ENCODE results near the gene USP24. TPM values are rescaled to one million over a fixed set of nuclear protein-coding genes. Genes with fewer than 3 reads are reported as not detected.

Gene USP24
- 30.0 and 32.6 TPM in 2 replicates for total RNA-seq
- polyA plus RNA-seq: 7.4 and 8.2 TPM in 2 replicates
- 6.4 and 6.6 TPM in 2 replicates for polyA plus RNA-seq (2011; cell fraction: cytosol; rRNA removed)
- 31.8 and 33.6 TPM in 2 replicates for polyA plus RNA-seq (2011; cell fraction: nucleus; rRNA removed)
- polyA plus RNA-seq (2012): 13.1 and 17.5 TPM in 2 replicates
- 32.7 and 45.0 TPM in 2 replicates for polyA minus RNA-seq
- 18.1 TPM for polyA minus RNA-seq (2011; cell fraction: cytosol; rRNA and poly(A)+ RNA removed)
- polyA minus RNA-seq (2011; cell fraction: nucleus; rRNA and poly(A)+ RNA removed): 66.6 and 101 TPM in 2 replicates
- Bru-seq, nascent RNA: percentile 87 among the genes with signal in this experiment
- percentile 77 among the genes with signal in this experiment for BruChase-seq, experiment 1, labeled RNA remaining after a 6-hour chase
- percentile 82 among the genes with signal in this experiment for BruChase-seq, experiment 2, labeled RNA remaining after a 2-hour chase
- long read RNA-seq, full-length matches to known transcripts: 1 of 11 reads
- long read RNA-seq, partial matches to known transcripts: 8 of 11 reads
- long read RNA-seq, other reads (novel, unspliced or antisense): 2 of 11 reads

DNA sequence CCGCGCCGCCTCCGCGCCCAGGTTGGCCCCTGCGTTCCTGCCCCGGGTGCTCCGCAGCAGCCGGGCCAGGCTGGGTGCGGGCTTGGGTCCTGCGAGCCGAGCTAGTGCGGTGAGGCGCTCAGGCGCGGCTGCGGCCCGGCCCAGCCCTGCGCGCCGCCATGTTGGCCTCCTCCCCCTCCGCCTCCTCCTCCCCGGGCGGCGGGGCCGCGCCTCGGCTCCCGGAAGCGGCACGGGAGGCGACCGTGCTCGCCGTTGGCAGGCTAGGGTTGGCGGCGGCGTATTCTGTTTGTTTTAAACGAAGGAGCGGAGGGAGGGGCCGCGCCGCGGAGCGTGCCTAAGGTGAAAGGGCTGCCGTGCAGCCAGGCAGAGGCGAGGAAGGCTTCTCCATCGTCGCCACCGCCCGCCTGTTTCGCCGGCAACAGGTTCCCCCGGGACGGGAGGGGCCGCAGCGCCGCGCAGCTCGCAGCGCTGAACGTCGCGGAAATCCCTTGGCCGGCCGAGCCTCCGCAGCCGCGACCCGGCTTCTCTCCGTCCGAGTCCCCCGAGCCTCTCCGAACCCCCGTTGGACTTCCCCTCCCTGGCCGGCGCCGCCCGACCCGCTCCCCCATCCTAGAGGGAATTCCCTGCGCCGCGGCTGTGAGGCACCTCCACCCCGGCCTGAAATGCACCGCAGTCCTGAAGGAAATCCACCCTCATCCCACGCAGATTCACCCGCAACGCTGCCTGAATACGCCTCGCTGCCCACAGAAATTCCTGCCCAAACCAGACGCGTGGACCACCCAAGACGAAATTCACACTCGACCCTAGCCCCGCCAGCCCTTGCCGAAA lies at the start of gene USP24:
Gene USP24 (minus strand): TSS at position 171 of the 828 bp plus-strand sequence. CDS start 251 bp downstream, outside the sequence.
- TF ChIP-seq, protein P1, sequence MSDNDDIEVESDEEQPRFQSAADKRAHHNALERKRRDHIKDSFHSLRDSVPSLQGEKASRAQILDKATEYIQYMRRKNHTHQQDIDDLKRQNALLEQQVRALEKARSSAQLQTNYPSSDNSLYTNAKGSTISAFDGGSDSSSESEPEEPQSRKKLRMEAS (IDR thresholded peaks at IDR 0.05; ENCODE audit: insufficient read depth, insufficient read length): no peak
- TF ChIP-seq EZH2 (IDR thresholded peaks at IDR 0.05; ENCODE audit: borderline replicate concordance, low read depth, low read length, severe bottlenecking) (no peak), FOS (IDR thresholded peaks at IDR 0.05; ENCODE audit: borderline replicate concordance, insufficient read depth, low read length) (no peak), POLR2AphosphoS5 (IDR thresholded peaks at IDR 0.05; ENCODE audit: insufficient read depth, low read depth, low read length) (peak; percentile 76), MYC (IDR thresholded peaks at IDR 0.05; ENCODE audit: low read depth, low read length) (no peak), JUN (IDR thresholded peaks at IDR 0.05; ENCODE audit: borderline replicate concordance, insufficient read depth, insufficient read length, low read depth) (no peak), GATA2 (IDR thresholded peaks at IDR 0.05; ENCODE audit: insufficient read depth, insufficient read length, low read depth, low read length) (no peak), POLR2A (IDR thresholded peaks at IDR 0.05; ENCODE audit: low read depth, low read length) (peak; percentile 72)
- TF ChIP-seq, protein P2, sequence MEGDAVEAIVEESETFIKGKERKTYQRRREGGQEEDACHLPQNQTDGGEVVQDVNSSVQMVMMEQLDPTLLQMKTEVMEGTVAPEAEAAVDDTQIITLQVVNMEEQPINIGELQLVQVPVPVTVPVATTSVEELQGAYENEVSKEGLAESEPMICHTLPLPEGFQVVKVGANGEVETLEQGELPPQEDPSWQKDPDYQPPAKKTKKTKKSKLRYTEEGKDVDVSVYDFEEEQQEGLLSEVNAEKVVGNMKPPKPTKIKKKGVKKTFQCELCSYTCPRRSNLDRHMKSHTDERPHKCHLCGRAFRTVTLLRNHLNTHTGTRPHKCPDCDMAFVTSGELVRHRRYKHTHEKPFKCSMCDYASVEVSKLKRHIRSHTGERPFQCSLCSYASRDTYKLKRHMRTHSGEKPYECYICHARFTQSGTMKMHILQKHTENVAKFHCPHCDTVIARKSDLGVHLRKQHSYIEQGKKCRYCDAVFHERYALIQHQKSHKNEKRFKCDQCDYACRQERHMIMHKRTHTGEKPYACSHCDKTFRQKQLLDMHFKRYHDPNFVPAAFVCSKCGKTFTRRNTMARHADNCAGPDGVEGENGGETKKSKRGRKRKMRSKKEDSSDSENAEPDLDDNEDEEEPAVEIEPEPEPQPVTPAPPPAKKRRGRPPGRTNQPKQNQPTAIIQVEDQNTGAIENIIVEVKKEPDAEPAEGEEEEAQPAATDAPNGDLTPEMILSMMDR (IDR thresholded peaks at IDR 0.05; ENCODE audit: extremely low read depth in 1 of 2, insufficient read depth in 1 of 2, low read depth in 1 of 2, low read length in 2 of 2): no peak
- Histone ChIP-seq H3K9ac (replicated peaks; ENCODE audit: extremely low read depth, insufficient read depth, low read length) (peak within 1 kb of the TSS; percentile 85), H3K4me2 (ENCODE audit: insufficient read depth, low read length) (peak within 1 kb of the TSS; percentile 79), H3K9me3 (replicated peaks; ENCODE audit: control insufficient read depth, insufficient read depth, low read length) (no peaks in the 10 kb centered on the region), H2AFZ (ENCODE audit: low read depth, low read length) (peak within 1 kb of the TSS; percentile 92), H3K27me3 (ENCODE audit: control insufficient read depth in 2 of 2, insufficient read depth in 2 of 2, low read length in 2 of 2) (no peaks in the 10 kb centered on the region), H3K27ac (ENCODE audit: insufficient read depth, low read depth, low read length) (peak within 1 kb of the TSS; percentile 34), H3K4me1 (ENCODE audit: control insufficient read depth, extremely low read depth, insufficient read depth, low read length) (peaks cover 17% of the 10 kb centered on the region), H3K4me3 (replicated peaks in 1 of 3; ENCODE audit: insufficient read depth in 1 of 3, low read depth in 1 of 3, low read length in 3 of 3) (peak within 1 kb of the TSS; percentile 46 to 79 (median 49)), H3K9me1 (replicated peaks; ENCODE audit: control insufficient read depth, extremely low read depth, insufficient read depth, low read length) (no peaks in the 10 kb centered on the region), H3K79me2 (ENCODE audit: control insufficient read depth, insufficient read depth, low read length) (peaks cover 20% of the 10 kb centered on the region), H4K20me1 (replicated peaks; ENCODE audit: control insufficient read depth, extremely low read depth, insufficient read depth, low read length) (peaks cover 5% of the 10 kb centered on the region), H3K36me3 (ENCODE audit: control insufficient read depth in 2 of 2, extremely low read depth in 1 of 2, insufficient read depth in 2 of 2, low read length in 2 of 2) (no peaks in the 10 kb centered on the region)
- intact Hi-C loops (cut with micrococcal nuclease) (loop anchor here (1.0 to 2.0 kb wide), 5 partner anchors 8 to 1363 kb away; partner anchors contain the start of gene PLPP3), dilution Hi-C loops (cut with MboI; ENCODE audit: extremely low pct_ligation_motif_present, low sequenced_read_pairs) (no loop called here)
- FAIRE-seq (no peak), DNase-seq (ENCODE audit: low read depth, low spot score) (peak; percentile 69)
- ChIA-PET CTCF (interaction anchor here (1.2 to 1.4 kb wide), 2 partner anchors 10 to 21 kb away, joined by 3 to 4 read pairs; no protein-coding TSS in a partner anchor), POLR2A (no interaction called here)
- BruUV-seq (replicated peaks): TSS peak; percentile 18

Measured in endothelial cell of umbilical vein (primary cell).